NCI-H1436 treated with DMSO at 0.1 percent for 48 hours (cell line): Measurements from ENCODE around the gene ABCC4.
"Not testable (repeated sequence)": the region's sequence is repeated elsewhere in the genome, so short reads cannot be mapped to it uniquely, and the experiment has no call there.

Experiments used
- DNase-seq: peaks from one replicate; lab custom pipeline; 2025; lab: John Stamatoyannopoulos, UW

The ABCC4 gene

GRCh38 chr13:95298169-95298965 is 2.9 kb downstream of the ABCC4 start:
- DNase-seq, result no peak

DNA sequence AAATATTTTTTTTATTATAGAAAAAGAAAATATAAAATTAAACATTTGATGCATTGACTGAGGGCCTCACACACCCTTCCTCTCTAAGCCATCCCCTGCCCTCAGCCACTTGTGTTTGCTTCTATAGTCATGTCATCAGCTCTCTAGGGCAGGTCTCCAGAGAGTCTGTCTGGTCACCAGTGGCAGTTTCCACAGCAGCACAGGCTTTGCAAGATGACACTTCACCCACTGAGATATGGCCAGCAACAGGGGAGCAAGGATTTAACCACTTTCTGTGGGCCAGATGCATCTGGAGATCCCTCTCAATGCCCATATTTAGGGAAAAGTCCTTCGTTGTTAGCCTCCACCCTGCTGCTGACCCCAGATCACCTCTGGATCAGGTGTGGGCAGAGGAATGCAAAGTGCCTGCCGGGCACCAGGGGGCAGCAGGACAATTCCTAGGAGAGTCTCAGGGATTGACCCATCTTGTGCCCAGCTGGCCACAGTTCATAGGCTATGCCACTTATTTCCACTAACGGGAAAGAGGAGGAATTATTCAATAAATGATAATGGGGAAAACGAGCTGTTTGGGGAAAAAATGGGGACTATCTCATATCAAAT is 4.8 kb downstream of the ABCC4 start:
- no peak for DNase-seq

GRCh38 chr13:95295026-95295425 is 6.2 kb downstream of the ABCC4 start:
- DNase-seq, result no peak

- DNase-seq, result no peak
These were observed 8.6 kb downstream of the ABCC4 start for GRCh38 chr13:95292622-95293021.

DNA sequence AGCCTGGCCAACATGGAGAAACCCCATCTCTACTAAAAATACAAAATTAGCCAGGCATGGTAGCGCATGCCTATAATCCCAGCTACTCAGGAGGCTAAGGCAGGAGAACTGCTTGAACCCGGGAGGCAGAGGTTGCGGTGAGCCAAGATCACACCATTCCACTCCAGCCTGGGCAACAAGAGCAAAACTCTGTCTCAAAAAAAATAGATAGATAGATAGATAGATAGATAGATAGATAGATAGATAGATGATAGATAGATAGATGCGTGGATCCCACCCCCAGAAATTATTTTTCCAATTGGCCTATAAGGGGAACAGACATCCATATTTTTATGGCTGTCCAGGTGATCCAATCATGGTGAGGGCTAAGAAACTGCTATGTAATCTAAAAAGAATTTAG is 11.3 kb downstream of the ABCC4 start:
- DNase-seq, result not testable (repeated sequence)

GRCh38 chr13:95289020-95289444 is 12.2 kb downstream of the ABCC4 start:
- DNase-seq, result no peak

- DNase-seq, result no peak
These were observed 16.8 kb downstream of the ABCC4 start for GRCh38 chr13:95284436-95284835.

DNA sequence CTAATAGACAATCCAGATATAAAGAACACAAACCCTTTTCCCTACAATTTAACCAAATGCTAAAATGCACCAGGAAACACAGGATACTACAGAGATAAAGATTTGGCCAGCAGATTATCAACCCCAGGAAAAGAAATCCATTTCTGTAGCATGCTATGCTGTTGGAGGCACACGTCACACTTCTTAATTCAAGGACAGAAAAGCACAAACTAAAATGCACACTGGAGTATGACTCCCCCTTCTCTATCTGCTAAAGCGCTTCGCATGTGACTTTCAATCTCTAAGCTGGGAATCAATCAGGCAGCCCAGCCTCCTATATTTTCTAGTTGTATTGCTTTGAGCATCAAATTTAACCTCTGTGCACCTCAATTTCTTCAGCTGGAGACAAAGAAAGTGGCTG is 22.2 kb downstream of the ABCC4 start:
- DNase-seq, result no peak

GRCh38 chr13:95276037-95276505 is 25.2 kb downstream of the ABCC4 start:
- DNase-seq, result no peak

GRCh38 chr13:95275322-95276036 is 25.8 kb downstream of the ABCC4 start:
- DNase-seq, result no peak

GRCh38 chr13:95273592-95274132 is 27.6 kb downstream of the ABCC4 start:
- not testable (repeated sequence) for DNase-seq

DNA sequence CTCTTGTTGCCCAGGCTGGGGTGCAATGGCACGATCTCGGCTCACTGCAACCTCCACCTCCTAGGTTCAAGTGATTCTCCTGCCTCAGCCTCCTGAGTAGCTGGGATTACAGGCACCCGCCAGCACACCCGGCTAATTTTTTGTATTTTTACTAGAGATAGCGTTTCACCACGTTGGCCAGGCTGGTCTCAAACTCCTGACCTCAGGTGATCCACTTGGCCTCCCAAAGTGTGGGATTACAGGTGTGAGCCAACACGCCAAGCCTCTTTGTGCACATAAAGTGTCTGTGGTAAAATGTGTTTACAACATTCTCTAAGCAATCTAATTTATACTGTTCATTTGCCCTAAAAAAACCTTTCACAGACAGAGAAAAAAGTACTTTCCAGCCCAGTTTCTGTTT is 29.2 kb downstream of the ABCC4 start:
- DNase-seq, result not testable (repeated sequence)

DNA sequence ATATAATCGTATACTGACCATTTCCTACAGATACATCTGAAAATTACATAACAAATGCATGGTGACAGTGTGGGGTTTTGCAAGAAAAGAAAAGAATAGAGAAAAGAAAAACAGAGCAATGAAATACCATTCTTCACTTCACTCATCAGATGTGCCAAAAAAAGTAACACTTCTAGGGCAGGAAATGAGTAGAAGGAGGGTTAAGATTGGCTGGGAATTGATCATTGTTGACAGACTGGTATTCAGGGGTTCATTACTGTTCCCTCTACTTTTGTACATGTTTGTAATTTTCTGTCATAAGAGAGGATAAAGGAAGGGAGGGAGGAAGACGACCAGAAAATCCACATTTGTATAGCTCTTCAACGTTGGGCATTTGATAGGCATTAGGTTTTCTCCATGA is 31.5 kb downstream of the ABCC4 start:
- DNase-seq, result no peak

DNA sequence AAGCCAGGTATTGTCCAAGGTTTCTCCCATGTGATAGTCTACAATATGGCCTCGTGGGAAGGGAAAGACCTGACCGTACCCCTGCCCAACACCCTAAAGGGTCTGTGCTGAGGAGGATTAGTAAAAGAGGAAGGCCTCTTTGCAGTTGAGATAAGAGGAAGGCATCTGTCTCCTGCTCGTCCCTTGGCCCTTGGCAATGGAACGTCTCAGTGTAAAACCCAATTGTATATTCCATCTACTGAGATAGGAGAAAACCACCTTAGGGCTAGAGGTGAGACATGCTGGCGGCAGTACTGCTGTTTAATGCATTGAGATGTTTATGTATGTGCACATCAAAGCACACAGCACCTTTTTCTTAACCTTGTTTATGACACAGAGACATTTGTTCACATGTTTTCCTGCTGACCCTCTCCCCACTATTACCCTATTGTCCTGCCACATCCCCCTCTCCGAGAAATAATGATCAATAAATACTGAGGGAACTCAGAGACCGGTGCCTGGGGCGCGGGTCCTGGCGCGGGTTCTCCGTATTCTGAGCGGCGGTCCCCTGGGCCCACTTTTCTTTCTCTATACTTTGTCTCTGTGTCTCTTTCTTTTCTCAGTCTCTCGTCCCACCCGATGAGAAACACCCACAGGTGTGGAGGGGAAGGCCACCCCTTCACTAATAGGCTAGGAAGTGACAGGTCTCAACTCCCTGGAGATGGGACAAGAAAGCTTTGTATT is 32.7 kb downstream of the ABCC4 start:
- not testable (repeated sequence) for DNase-seq

- DNase-seq, result no peak
These were observed 33.4 kb downstream of the ABCC4 start for GRCh38 chr13:95267662-95268342.

DNA sequence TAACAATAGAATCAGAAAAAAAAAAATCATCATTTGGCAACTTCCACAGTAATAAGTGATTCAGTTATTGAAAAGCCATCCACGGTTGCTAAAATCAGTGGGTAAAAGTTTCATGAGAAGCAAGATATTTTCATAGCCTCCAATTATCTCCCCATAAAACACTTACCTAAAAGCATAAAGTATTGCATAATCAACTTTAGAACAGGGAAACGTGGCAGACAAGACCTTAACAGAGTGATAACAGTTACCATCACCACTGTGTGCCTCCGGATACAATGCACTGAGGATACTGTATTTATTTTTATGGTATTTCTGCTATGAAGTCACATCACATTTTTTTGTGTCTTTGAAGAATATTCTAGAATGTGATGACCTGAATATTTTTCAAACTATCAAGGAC is 37.0 kb downstream of the ABCC4 start:
- DNase-seq, result no peak

GRCh38 chr13:95262837-95263384 is 38.3 kb downstream of the ABCC4 start:
- DNase-seq, result no peak

DNA sequence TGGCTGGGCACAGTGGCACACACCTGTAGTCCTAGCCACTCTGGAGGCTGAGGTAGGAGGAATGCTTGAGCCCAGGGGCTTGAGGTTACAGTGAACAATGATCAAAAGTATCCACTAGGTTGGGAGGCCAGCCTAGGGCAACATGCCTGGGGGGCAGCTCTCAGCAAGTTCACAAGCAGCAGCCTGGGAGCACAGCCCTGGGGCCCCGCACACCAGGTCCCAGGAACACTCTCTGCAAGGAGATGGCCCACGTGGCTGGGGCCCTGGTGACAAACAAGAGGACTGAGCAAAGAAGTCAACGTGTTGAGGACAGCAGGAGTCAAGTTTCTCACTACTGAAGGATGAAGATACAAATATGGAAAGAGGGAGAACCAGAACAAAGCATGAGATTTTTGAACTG is 39.3 kb downstream of the ABCC4 start:
- no peak for DNase-seq

GRCh38 chr13:95260031-95260525 is 41.2 kb downstream of the ABCC4 start:
- DNase-seq, result no peak

- DNase-seq, result no peak
These were observed 42.5 kb downstream of the ABCC4 start for GRCh38 chr13:95258619-95259194.
